ENCODE measurements around the gene EDNRA.

The EDNRA gene

DNA sequence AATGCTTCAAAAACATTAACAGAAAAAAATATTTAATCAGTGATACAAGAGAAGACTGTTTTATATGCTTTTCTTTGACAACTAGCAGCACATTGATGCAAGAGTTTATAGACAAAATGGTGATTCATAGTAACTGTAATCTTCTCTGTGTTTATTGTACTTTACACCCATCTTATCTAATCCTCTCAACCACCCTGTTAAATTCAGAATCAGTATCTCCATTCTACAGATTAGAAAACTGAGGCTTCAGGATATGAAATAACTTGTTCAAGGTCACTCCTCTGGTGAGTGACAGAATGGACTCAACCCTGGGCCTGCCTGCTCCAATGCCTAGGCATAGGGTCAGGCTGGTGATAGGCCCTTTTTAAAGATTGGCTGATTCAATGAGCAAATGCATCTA, 110.2 kb downstream of the EDNRA start:
- DNase-seq (ENCODE audit: insufficient read length, low spot score) (no peak), FAIRE-seq (no peak)
- TF ChIP-seq, protein P1, sequence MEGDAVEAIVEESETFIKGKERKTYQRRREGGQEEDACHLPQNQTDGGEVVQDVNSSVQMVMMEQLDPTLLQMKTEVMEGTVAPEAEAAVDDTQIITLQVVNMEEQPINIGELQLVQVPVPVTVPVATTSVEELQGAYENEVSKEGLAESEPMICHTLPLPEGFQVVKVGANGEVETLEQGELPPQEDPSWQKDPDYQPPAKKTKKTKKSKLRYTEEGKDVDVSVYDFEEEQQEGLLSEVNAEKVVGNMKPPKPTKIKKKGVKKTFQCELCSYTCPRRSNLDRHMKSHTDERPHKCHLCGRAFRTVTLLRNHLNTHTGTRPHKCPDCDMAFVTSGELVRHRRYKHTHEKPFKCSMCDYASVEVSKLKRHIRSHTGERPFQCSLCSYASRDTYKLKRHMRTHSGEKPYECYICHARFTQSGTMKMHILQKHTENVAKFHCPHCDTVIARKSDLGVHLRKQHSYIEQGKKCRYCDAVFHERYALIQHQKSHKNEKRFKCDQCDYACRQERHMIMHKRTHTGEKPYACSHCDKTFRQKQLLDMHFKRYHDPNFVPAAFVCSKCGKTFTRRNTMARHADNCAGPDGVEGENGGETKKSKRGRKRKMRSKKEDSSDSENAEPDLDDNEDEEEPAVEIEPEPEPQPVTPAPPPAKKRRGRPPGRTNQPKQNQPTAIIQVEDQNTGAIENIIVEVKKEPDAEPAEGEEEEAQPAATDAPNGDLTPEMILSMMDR (IDR thresholded peaks at IDR 0.05; ENCODE audit: insufficient read depth, missing control alignments), result no peak

GRCh38 chr4:147594107-147594506, 113.2 kb downstream of the EDNRA start:
- DNase-seq (ENCODE audit: insufficient read length, low spot score), result no peak

More at GRCh38 chr4:147594107-147594506, 113.2 kb downstream of the EDNRA start:
- no peak for FAIRE-seq
- TF ChIP-seq, protein P1 (IDR thresholded peaks at IDR 0.05; ENCODE audit: insufficient read depth, missing control alignments), result no peak
